Neural progenitor cell (in vitro differentiated cells): ENCODE measurements around the gene IKZF5.

Experiments used
- EZH2 ChIP-seq: fragments of 200-600 bp; sonication (generic); IDR thresholded peaks from 2 replicates; pipeline ENCODE4 v1.6.1; 2017; ENCODE audit warnings: antibody characterized with exemption, mild to moderate bottlenecking, moderate library complexity
- EZH2phosphoT487 ChIP-seq: fragments of 200-600 bp; sonication (generic); IDR thresholded peaks from 2 replicates; pipeline ENCODE4 v1.6.1; 2017; ENCODE audit warnings: antibody characterized with exemption

- TF ChIP-seq EZH2phosphoT487 (no peak), EZH2 (no peak)
Observed at GRCh38 chr10:123034332-123034731, 25.7 kb upstream of the IKZF5 start.
